ENCODE data around the gene GALR2. TPM values are rescaled to one million over a fixed set of nuclear protein-coding genes. Genes with fewer than 3 reads are reported as not detected.

Gene GALR2
- total and polyA plus RNA-seq, 8 donors = 0.12 to 0.23 (median 0.21) TPM; not detected in 5

DNA sequence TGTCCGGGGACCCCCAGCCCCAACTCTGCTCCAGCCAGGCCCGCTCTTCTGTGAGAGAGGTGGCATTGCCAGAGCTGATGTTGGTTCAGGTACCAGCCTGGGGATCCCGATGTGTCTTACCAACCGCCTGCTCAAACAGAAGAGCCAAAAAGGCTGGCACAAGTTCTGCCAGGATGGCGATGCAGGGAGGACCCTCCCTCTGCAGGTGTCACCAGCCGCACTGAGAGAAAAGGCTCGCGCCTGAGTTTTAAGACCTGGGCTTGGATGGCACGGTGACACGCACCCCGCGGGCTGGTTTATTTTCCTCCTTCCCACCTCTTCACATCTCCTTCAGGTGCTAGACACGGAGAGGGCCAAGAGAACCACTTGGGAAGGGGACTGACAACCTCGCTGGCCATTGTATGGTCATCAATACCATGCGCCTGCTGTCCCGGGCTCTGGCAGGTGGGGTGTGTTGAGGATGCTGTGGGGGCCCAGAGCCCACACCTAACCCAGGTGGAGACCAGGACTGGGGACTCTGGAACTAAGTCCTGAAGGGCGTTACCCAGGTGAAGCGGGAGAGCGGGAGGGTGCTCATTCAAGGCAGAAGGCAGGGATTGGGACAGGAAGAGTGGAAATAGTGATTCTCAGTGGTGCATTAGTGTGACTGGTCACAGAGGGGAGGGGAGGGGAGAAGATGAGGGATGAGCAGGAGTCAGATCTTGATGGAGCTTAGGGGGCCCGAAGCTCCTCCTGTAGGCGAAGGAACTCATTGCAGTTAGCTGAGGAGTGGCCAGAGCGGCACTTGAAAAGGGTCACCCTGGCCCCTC, 50.2 kb downstream of the GALR2 start:
- ATAC-seq (no peak), DNase-seq (no peak)
- Histone ChIP-seq H3K4me3 (no peak overlapping the region), H3K27me3 (peaks cover 0 to 6% of the 10 kb centered on the region in 2 donors), H3K27ac (no peak overlapping the region), H3K4me1 (peaks cover 3 to 9% of the 10 kb centered on the region in 2 donors), H3K36me3 (no peaks in the 10 kb centered on the region), H3K9me3 (no peaks in the 10 kb centered on the region)
- intact Hi-C loops (cut with DNase I) = loop anchor here in 1 of 2 donors (5.0 kb wide), 2 partner anchors 53 to 158 kb away; no protein-coding TSS in a partner anchor
- TF ChIP-seq, protein P1, sequence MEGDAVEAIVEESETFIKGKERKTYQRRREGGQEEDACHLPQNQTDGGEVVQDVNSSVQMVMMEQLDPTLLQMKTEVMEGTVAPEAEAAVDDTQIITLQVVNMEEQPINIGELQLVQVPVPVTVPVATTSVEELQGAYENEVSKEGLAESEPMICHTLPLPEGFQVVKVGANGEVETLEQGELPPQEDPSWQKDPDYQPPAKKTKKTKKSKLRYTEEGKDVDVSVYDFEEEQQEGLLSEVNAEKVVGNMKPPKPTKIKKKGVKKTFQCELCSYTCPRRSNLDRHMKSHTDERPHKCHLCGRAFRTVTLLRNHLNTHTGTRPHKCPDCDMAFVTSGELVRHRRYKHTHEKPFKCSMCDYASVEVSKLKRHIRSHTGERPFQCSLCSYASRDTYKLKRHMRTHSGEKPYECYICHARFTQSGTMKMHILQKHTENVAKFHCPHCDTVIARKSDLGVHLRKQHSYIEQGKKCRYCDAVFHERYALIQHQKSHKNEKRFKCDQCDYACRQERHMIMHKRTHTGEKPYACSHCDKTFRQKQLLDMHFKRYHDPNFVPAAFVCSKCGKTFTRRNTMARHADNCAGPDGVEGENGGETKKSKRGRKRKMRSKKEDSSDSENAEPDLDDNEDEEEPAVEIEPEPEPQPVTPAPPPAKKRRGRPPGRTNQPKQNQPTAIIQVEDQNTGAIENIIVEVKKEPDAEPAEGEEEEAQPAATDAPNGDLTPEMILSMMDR (IDR thresholded peaks at IDR 0.05) = no peak

DNA sequence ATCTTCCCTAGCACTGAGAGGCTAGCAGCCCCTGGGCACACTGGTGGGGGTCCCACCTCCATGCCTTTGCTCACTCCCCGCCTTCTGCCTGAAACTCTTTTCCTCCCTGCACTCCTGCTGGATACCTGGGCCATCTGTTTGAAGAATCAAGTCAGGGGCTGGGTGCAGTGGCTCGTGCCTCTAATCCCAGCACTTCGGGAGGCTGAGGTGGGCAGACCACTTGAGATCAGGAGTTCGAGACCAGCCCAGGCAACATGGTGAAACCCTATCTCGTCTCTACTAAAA, 50.8 kb downstream of the GALR2 start:
- DNase-seq = no peak

DNA sequence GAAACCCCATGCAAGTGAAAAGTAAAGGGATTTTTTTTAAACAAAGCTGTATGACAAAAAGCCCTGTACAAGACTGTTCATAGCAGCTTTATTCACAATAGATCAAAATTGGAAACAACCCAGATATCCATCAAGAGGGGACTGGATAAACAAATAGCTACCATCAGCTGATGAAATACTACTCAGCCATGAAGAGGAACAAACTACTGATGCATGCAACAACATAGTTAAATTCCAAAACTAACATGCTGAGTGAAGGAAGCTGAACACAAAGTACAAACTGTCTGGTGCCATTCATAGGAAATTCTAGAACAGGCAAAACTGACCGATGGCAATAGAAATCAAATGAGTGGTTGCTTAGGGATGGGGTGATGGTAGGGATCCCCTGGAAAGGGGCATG, 51.3 kb downstream of the GALR2 start:
- no peaks in the 10 kb centered on the region for H3K36me3 ChIP-seq
- TF ChIP-seq, protein P1 (IDR thresholded peaks at IDR 0.05) = no peak
- ATAC-seq (no peak), DNase-seq (no peak)
- H3K4me1 ChIP-seq = peaks cover 3 to 9% of the 10 kb centered on the region in 2 donors
- peaks cover 0 to 9% of the 10 kb centered on the region in 2 donors for H3K27me3 ChIP-seq
- no peak overlapping the region for H3K4me3 ChIP-seq
- H3K27ac ChIP-seq = no peak overlapping the region
- intact Hi-C loops (cut with DNase I) = no loop called here
- H3K9me3 ChIP-seq = no peaks in the 10 kb centered on the region

More for the DNA sequence above, 50.8 kb downstream of the GALR2 start:
- ATAC-seq = no peak
- Histone ChIP-seq H3K27me3 (peaks cover 0 to 6% of the 10 kb centered on the region in 2 donors), H3K4me1 (peaks cover 3 to 9% of the 10 kb centered on the region in 2 donors), H3K36me3 (no peaks in the 10 kb centered on the region), H3K4me3 (no peak overlapping the region), H3K27ac (no peak overlapping the region), H3K9me3 (no peaks in the 10 kb centered on the region)
- TF ChIP-seq, protein P1 (IDR thresholded peaks at IDR 0.05) = no peak
- intact Hi-C loops (cut with DNase I) = no loop called here

Small RNA genes within 50 kb of the gene (microRNA-seq; reads per million reads assigned to microRNA genes)
- gene MIR6868 = 0 to 1.9 reads per million in 2 donors

Other genes starting within 250 kb of the GALR2 start
- 10 to 100 TPM; 60.5 to 91.4 TPM for gene UNC13D, start 230.4 kb upstream of the GALR2 start, total RNA-seq
- gene UNC13D, start 230.4 kb upstream of the GALR2 start, polyA plus RNA-seq (ENCODE audit: insufficient read length in 6 of 6) = 10 to 100 TPM; 24.9 to 49.5 (median 36.6) TPM
- gene WBP2, start 219.4 kb upstream of the GALR2 start, total RNA-seq = 100 to 1,000 TPM; 119 to 132 TPM
- gene WBP2, start 219.4 kb upstream of the GALR2 start, polyA plus RNA-seq (ENCODE audit: insufficient read length in 6 of 6) = 10 to 100 TPM; 64.1 to 78.0 (median 73.6) TPM
- gene TRIM47, start 196.2 kb upstream of the GALR2 start, total RNA-seq = 10 to 100 TPM; 43.0 to 63.8 TPM
- 10 to 100 TPM; 13.4 to 26.9 (median 20.3) TPM for gene TRIM47, start 196.2 kb upstream of the GALR2 start, polyA plus RNA-seq (ENCODE audit: insufficient read length in 6 of 6)
- 10 to 100 TPM; 26.3 to 35.1 TPM for gene TRIM65, start 177.8 kb upstream of the GALR2 start, total RNA-seq
- gene TRIM65, start 177.8 kb upstream of the GALR2 start, polyA plus RNA-seq (ENCODE audit: insufficient read length in 6 of 6) = 10 to 100 TPM; 15.8 to 30.9 (median 19.1) TPM
- 10 to 100 TPM; 80.5 to 81.8 TPM for gene MRPL38, start 169.9 kb upstream of the GALR2 start, total RNA-seq
- gene MRPL38, start 169.9 kb upstream of the GALR2 start, polyA plus RNA-seq (ENCODE audit: insufficient read length in 6 of 6) = 10 to 100 TPM; 61.1 to 86.4 (median 71.7) TPM
- gene FBF1, start 133.7 kb upstream of the GALR2 start, total RNA-seq = 10 to 100 TPM; 12.1 to 13.1 TPM
- gene FBF1, start 133.7 kb upstream of the GALR2 start, polyA plus RNA-seq (ENCODE audit: insufficient read length in 6 of 6) = 10 to 100 TPM in 1 of 6 donors, 1 to 10 TPM in 5; 7.3 to 11.4 (median 8.7) TPM
- 10 to 100 TPM; 81.0 TPM for gene ACOX1, start 95.6 kb upstream of the GALR2 start, total RNA-seq
- gene ACOX1, start 95.6 kb upstream of the GALR2 start, polyA plus RNA-seq (ENCODE audit: insufficient read length in 6 of 6) = 10 to 100 TPM; 25.6 to 34.5 (median 29.4) TPM
- 10 to 100 TPM; 19.3 to 20.7 TPM for gene TEN1, start 95.5 kb upstream of the GALR2 start, total RNA-seq
- gene TEN1, start 95.5 kb upstream of the GALR2 start, polyA plus RNA-seq (ENCODE audit: insufficient read length in 6 of 6) = 10 to 100 TPM; 24.5 to 32.2 (median 29.7) TPM
- 1 to 10 TPM; 5.4 to 6.1 TPM for gene CDK3, start 73.9 kb upstream of the GALR2 start, total RNA-seq
- 10 to 100 TPM; 14.1 to 23.3 (median 21.0) TPM for gene CDK3, start 73.9 kb upstream of the GALR2 start, polyA plus RNA-seq (ENCODE audit: insufficient read length in 6 of 6)
- gene EVPL, start 47.5 kb upstream of the GALR2 start, total RNA-seq = 10 to 100 TPM; 29.1 to 44.8 TPM
- gene EVPL, start 47.5 kb upstream of the GALR2 start, polyA plus RNA-seq (ENCODE audit: insufficient read length in 6 of 6) = 10 to 100 TPM; 23.3 to 53.1 (median 43.9) TPM
- 10 to 100 TPM; 61.0 to 72.3 TPM for gene SRP68, start 2.3 kb upstream of the GALR2 start, total RNA-seq
- gene SRP68, start 2.3 kb upstream of the GALR2 start, polyA plus RNA-seq (ENCODE audit: insufficient read length in 6 of 6) = 100 to 1,000 TPM in 2 of 6 donors, 10 to 100 TPM in 4; 95.0 to 104 (median 98.6) TPM
- under 1 TPM in 1 of 2 donors, not detected in 1; 0.12 TPM for gene ZACN, start 4.4 kb downstream of the GALR2 start, total RNA-seq
- 10 to 100 TPM; 16.4 to 27.5 (median 18.0) TPM for gene ZACN, start 4.4 kb downstream of the GALR2 start, polyA plus RNA-seq (ENCODE audit: insufficient read length in 6 of 6)
- gene EXOC7, start 29.0 kb downstream of the GALR2 start, total RNA-seq = 100 to 1,000 TPM; 114 to 123 TPM
- 100 to 1,000 TPM; 147 to 178 (median 164) TPM for gene EXOC7, start 29.0 kb downstream of the GALR2 start, polyA plus RNA-seq (ENCODE audit: insufficient read length in 6 of 6)
- gene FOXJ1, start 66.5 kb downstream of the GALR2 start, total RNA-seq = 10 to 100 TPM in 1 of 2 donors, 1 to 10 TPM in 1; 7.7 to 15.9 TPM
- gene FOXJ1, start 66.5 kb downstream of the GALR2 start, polyA plus RNA-seq (ENCODE audit: insufficient read length in 6 of 6) = 10 to 100 TPM; 13.9 to 30.4 (median 20.9) TPM
- 1 to 10 TPM in 1 of 2 donors, under 1 TPM in 1; 0.79 to 1.4 TPM for gene RNF157, start 165.7 kb downstream of the GALR2 start, total RNA-seq
- 10 to 100 TPM in 1 of 6 donors, 1 to 10 TPM in 5; 7.0 to 11.1 (median 8.7) TPM for gene RNF157, start 165.7 kb downstream of the GALR2 start, polyA plus RNA-seq (ENCODE audit: insufficient read length in 6 of 6)
- 10 to 100 TPM; 45.7 to 52.7 TPM for gene UBALD2, start 190.6 kb downstream of the GALR2 start, total RNA-seq
- 10 to 100 TPM; 16.7 to 36.1 (median 28.1) TPM for gene UBALD2, start 190.6 kb downstream of the GALR2 start, polyA plus RNA-seq (ENCODE audit: insufficient read length in 6 of 6)
- gene QRICH2, start 233.5 kb downstream of the GALR2 start, total RNA-seq = 1 to 10 TPM; 2.8 to 3.3 TPM
- 10 to 100 TPM in 1 of 6 donors, 1 to 10 TPM in 5; 6.2 to 10.6 (median 8.0) TPM for gene QRICH2, start 233.5 kb downstream of the GALR2 start, polyA plus RNA-seq (ENCODE audit: insufficient read length in 6 of 6)